ENCODE data around the gene ACOX2.

Gene ACOX2

DNA sequence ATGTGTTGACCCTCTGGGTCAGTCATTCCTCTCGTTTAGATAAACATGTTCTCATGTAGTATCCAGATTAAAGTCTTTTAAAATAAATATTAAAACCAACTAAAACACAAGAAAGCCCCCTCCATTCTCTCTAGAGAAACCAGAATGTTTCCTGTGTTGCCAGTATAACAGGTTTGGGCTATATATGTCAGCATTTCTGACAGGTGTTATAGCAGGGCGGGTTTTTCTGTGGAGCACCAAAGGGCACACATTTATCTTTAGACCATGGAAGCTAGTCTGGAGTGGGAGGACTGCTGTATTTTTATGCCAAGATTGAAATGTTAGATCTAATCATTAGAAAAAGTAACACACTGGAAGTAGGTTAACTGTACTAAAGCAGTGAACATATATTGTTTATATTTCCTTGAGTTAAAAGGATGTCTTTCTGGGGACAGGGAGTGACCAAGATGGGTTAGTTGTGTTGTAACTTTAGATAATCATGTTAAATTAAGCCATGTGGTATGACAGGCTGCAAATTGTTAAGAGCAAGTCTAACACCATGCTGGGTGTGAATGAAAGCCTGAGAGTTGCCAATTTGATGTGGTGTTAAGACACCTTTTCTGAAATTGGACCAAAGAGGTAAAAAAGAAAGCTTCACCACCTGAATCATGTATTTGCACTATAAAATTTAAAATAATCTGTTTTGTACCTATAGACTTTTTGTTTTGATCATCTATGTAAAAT is 29.5 kb downstream of the ACOX2 start:
- DNase-seq (ENCODE audit: low read depth), result no peak

DNA sequence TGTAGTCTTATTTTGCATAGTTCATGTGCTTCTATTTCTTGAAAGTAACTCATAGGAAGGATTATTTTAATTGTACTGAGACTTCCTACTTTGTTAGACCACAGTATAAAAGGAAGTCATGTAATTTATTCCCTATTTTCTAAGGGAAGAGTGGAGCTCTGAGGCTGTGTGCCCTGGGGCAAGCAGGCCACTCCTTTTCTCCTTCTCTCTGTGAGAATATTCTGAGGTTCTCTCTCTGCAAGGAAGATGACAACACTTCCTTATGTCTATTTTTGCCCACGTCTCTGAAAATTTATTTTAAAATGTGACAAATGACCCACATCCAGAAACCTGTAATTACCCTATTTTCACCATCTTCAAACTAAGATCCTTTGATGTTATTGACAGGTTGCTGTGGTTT is 34.1 kb downstream of the ACOX2 start:
- DNase-seq (ENCODE audit: low read depth), result no peak

DNA sequence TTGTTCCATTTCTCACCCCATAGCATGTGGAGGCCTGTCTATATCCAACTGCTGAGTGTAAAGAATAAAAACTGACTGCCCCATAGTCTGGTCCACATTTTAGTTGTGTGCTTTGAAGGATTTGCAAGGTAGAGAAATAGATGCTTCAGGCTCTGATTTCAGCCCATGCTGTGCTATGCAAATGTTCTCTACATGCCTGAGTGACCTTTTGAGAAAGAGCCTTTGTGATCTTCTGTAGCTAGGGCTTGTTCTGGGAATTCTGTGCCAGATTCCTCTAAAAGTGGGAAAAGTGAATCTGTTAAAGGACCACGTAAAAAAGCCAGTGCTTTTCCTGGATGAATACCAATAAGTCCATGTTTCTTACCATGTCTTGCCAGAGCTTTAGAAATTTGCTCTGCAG is 39.9 kb downstream of the ACOX2 start:
- no peak for DNase-seq (ENCODE audit: low read depth)

DNA sequence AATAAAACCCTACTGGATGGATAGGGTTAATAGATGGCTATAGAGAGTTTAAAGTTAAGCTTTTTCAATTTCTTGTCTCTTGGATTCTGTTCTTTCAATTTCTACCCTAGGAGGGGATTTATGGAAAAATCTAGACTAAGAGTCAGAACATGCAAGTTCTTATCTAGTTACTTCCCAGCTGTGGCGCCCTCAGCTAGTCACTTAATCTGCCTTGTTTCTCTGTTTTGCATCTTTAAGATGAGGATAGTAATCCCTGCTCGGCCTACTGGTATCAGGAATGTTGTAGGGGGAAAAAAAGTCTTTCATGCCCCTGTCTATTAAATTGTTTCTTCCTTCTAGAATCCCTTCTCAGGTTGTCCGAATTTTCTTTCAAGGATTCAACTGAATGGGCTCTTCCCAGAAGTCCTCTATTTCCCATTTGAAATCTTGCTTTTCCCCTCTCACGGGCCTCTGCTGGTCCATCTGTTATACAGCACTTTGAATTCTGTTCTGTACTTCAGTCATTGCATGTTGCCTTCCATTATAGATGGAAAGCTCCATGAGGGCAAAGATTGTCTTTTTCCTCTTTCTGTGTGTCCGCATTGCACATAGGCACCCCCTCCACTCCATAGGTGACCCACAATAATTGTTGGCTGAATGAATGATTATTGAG is 40.7 kb downstream of the ACOX2 start:
- no peak for DNase-seq (ENCODE audit: low read depth)

DNA sequence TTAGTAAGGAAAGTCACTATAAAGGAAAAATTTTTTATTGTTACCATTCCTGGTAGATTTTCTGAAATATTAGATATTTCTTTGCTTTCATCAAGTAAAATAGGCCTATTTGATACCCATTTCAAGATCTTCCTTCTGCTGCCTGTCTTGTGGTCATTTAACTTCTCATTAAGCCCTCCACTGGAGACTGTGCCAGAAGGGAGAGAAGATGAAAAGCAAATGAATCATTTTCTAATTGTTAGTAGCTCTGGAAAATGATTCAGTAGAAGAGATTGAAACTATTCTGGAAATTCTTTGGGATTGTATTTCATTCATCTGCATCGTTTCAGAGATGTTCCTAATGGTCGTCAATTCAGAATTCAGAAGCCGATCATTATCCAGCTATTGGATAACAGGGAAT is 41.9 kb downstream of the ACOX2 start:
- DNase-seq (ENCODE audit: low read depth), result no peak

DNA sequence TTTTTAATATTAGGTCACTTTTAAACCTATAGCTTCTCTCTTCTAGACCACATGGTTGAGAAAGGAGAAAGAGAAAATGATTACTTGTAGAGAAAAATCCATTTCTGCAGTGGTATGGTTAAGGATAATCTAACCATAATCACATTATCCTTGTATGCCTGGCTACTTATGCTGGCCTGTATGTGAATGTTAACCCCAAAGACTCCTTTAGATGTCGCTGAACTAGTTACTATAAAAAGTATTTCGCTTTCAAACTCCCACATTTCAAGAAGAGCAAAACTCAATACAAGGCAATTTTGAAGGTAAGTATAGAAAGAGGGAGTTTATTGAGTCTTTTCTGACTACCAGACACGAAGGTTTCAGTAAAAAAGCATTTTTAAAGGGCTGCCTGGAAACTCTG is 42.9 kb downstream of the ACOX2 start:
- no peak for DNase-seq (ENCODE audit: low read depth)

DNA sequence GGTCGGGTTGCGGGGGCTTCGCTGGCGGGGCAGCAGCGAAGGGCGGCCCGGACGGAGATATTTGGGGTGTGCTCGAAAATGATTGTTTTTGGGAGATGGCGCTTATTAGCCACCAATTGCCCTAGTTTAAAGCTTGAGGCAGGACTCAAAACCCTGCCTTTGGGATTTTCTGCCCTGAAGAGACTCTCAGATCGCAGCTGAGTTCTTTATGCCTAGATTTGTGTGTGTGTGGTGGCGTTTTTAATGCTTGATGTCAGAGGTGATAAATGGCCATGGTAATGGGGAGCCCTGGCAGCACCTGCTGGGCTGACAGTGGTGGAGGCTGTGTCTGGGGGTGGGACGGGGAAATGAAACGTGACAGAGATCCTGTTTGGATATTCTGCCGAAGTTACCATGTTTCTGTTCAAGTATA is 44.5 kb downstream of the ACOX2 start:
- no peak for DNase-seq (ENCODE audit: low read depth)

DNA sequence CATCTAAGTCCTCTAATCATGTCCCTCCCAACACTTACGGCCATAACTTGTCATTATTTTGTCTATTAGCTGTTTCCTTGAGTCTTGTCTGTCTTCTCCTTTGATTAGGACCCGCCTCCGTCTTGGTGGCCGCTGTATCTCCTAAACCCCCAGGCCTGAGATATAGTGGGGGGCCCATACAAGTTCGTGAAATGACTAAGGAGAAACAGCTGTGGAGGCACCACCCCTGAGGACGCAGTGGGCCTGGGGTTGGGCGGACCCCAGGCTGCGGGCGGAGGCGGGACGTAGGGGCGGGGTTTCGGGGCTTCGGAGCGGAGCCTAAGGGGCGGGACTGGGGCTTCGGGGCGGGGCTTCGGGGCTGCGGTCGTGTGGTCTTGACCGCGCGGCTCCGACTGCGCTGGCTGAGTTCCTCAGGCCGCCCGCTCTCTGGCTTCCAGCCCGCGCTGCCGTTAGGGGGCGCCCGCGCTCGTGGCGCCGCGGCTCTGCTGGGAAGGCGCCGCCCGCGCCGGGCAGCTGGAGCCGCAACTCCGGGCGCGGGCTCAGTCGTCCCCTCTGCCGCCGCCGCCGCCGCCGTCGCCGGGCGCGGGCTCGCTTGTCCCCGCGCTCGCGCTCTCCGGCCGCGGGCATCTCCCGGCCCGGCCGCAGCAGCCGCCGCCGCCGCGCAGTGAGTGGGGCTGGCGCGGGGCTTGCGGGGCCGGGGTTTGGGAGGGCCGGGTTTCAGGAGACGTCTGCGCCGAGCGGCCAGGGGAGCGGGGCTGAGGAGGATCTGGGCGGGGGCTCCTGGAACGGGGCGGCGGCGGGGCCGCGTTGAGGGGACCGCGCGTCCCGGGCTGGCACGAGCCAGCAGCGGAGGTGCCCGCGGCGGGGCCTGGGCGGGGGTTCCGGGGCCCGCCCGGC is 45.2 kb downstream of the ACOX2 start, which contains the start of gene KCTD6:
Gene KCTD6 (plus strand): TSS at position 591 of the 897 bp plus-strand sequence. CDS start 6,660 bp downstream, outside the sequence.
- DNase-seq (ENCODE audit: low read depth), result peak; percentile 86

DNA sequence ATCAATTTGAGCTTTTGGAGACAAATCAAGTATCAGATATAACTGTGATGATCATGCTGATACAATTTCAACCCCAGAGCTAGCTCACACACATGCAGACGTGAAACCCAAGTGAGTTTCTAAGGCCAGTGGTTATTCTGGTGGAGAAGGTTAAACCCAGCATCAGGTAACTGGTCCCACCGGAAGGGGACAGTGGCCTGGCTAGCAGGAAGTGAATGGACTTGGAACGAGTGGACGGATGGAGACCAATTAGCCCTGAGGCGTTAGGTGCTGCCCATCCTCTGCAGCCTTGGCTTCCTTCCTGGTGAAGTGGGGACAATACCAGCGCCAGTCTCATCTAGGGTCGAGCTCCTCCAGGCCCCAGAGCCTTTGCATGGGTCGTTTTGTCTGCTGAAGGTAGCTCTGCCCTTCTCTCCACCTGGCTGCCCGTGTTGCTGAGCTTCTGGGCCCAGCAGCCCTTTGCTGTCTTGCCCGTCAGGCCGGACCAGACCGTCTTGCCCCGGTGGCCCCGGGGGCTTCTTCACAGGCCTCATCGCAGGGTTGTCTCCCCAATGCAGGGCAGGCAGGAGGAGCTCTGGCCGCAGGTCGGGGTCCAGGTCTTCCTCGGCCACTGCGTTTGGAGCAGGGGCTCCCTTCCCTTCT is 46.0 kb downstream of the ACOX2 start:
- DNase-seq (ENCODE audit: low read depth), result no peak

DNA sequence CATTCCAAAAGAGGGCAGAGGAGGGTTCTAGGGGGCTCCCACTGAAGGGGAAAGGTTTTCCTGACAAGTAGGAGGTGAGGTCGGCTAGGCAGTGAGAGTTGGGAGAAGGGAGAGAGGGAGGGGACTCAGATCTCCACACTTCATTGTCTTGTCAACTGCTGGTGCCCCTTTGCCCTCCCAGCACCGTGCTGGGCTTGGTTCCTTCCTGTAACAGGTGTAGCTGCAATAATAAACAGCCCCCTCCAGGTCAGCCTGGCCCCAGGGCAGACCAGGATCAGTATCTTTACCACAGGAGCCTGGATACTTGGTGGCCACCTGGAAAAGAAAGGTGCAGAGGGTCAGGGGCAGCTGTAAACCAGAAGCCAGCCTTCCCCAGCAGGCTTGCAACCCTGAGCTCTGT is 48.0 kb downstream of the ACOX2 start:
- no peak for DNase-seq (ENCODE audit: low read depth)

DNA sequence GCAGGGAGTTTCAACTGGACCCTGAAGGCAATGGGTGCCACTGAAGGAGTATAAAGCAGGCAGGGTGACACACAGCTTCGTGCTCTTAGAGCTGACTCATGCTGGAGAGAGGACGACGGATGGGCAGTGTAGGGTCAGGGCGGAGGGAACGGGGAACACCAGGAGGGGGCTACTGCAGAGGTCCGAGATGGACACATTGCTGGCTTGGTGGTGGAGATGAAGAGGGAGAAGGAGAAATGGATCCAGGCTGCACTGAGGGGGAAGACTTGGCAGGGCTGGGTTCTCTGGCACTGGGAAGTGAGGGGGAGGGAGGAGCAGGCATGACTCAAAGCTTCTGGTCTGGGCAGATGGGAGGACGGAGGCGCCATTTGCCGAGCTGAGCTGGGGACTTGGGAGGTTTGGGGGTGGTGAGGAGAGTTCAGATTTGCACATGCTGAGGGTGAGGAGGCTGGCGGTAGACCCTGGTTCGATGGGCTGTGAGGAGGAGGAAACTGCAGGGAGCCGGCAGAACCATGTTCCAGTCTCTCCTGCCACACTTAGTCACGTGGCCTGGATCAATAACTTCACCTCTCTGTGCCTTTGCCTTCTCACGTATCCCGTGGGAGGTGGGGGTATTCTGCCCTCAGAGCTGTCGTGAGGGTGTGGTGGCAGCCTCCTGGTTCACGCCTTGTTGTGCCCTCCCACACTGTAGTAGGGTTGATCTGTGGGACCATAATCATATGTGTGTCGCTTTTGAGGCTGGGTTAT is 49.7 kb downstream of the ACOX2 start:
- DNase-seq (ENCODE audit: low read depth), result no peak

DNA sequence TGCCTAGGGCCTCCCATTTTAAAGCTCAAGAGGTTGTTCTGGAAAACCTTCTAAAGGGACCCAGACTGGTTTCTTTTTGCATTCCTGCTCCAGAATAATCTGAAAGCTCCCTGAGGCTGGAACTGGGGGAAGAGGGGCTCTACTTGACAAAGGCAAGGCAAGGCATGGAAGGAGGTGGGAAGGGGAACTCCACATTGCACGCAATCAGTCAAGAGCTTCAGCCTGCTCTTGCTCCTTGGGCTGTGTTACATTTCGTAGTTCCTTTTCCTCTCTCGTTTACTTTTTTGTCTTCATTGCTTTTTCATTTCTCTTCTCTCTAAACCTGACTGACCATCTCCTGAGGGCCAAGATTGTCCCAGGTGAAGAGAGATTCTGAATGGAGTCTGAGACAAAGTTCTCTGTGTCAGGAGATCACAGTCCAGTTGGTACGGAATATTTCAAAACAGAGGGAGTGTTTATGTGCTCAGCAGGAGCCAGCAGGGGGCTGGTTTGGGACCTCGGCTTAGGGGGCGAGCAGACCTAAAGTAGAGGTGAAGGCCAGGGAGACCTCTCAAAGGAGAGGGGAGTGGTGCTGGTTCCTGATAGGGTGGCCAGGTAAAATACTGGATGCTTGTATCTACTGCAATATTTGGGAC is 51.1 kb downstream of the ACOX2 start:
- no peak for DNase-seq (ENCODE audit: low read depth)

DNA sequence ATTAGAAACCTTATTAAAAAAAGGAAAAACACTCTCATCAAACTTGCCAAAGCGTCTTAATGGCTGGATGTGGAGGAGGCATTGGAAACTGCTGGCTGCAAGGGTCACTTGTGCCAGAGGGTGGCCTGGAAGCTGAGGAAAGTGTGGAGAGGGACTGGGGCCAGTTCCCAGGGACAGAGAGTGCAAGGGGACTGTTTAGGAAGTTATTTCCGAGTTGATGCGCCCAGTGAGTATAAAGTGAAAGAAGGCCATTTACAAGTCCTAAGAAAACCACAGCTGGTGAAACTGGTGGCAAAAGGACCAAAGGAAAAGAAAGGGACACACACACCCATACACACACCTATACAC is 52.3 kb downstream of the ACOX2 start:
- no peak for DNase-seq (ENCODE audit: low read depth)

DNA sequence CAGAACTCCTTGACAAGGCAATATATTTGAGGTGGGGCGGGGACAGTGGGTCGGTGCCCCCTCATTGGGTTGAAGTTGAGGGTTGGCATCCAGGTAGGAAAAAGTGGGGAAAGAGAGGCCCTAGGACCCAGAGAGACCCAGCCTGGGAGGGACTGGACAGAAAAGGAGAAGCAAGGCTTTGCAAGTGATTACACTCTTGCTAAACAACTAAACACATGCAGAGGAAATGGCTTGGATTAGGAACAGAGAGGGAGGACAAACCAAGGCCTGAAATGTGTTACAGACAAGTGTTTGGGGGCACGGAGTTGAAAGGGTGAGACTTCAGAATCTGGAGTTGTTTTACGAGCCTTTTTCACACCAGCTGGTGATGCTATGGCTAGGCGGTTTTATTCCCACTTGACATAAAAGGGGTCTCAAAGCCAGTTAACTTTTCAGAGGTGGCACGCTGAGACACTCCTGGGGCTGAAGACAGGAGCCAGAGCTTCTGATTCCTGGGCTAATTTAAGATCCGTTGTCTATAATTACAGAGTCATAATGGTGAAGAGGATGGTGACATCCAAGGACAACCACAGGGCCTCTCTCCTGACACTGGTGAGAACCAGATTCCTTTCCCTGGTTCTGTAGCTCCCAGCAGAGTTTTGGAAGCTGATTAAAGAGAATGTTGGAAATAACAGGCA is 52.8 kb downstream of the ACOX2 start:
- no peak for DNase-seq (ENCODE audit: low read depth)

DNA sequence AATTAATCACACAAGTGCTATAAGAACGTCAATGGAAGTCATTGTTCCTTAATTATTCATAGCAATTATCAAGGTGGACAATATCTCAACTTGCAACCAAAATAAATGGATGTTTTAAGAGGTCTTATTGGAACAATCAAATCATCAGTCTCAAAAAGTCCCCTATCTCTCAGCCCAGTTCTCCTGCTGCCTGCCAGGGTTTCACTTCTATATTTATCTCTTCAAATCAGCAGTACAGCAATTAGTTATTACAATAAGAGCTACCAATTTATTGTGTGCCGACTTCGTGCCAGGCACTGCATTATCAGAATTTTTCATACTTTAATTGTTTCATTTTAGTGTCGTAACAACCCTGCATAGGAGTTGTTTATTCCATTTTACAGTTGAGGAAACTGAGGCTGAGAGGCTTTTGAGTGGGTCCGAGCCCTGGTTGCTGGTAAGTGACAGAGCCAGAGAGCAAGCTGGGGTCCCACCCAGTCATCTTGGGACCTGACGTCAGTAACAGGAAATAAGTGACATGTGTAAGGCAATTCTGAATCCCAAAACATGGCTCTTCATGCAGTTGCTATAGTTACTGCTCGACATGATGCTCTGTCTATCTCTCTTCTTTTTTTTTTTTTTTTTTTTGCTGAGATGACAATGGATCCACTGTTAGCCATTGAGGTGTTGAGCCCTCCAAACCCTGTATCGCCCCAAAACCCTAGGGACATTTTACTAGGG is 53.9 kb downstream of the ACOX2 start:
- no peak for DNase-seq (ENCODE audit: low read depth)

DNA sequence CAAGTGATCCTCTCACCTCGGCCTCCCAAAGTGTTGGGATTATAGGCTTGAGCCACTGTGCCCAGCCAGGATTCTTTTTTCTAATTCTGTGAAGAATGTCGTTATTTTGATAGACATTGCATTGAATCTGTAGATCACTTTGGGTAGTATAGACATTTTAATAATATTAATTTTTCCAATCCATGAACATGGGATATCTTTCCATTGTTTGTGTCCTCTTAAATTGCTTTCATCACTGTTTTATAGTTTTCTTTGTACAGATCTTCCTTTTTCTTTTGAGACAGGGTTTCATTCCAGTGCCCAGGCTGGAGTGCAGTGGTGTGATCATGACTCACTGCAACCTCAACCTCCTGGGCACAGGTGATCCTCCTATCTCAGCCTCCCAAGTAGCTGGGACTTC is 56.7 kb downstream of the ACOX2 start:
- no peak for DNase-seq (ENCODE audit: low read depth)

DNA sequence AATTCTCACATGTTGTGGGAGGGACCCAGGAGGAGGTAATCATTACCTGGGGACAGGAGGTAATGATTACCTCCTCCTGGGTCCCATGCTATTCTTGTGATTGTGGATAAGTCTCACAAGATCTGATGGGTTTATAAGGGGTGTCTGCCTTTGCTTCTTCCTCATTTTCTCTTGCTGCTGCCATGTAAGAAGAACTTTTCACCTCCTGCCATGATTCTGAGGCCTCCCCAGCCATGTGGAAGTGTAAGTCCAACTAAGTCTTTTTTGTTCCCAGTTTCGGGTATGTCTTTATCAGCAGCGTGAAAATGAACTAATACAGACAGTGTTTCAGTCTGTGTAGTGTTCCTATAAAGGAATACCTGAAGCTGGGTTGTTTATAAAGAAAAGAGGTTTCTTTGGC is 58.2 kb downstream of the ACOX2 start:
- no peak for DNase-seq (ENCODE audit: low read depth)

DNA sequence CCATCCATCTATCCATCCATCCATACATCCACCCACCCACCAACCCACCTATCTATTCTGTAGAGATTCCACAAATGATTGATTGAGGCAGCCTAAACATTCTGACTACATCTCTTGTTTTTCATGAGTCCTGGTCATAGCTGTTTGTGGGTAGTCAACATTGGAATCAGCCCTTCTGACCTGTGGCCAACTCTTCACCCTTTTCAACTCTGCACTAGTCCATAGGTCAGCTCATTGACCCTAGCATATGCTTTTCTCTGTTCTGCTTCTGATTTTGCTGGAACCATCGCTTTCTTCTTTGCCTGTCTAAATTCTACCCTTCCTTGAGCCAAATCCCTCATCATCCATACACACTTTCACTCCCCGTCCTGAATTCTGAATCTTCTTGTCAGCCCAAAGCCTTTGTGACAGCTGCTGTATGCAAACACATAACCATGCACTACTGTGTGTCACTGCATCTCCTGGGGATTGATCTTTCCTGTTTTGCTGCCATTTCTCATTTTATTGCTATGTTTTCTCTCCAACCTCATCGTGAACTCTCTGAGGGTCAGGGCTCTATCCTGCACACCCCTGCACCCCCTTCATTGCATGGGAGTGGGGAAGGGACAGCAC is 61.9 kb downstream of the ACOX2 start:
- DNase-seq (ENCODE audit: low read depth), result no peak

DNA sequence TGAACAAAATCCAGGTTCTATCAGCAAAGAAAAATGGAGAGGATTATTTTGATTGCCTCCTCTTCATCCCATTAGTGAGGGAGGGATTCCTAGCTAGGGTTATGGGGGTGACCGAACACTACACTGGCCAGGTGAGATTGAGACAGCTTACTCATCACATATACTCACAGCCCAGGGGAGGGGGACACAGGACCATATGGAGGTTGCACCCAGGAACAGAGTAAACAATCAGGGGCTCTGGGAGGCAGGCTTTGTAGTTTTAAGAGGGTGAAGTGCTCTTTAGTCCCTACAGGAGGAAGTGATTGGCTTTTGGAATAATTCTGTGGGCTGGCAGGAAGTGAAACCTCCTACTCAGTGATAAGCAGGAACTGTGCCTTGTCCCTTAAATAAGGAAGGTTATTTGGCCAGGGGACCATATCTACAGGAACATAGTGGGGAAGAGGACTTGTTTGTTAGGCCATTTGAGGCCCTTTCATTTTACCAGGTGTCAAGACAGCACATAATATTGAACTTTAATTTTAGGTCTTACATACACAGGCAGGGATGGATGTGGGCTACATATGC is 62.6 kb downstream of the ACOX2 start:
- no peak for DNase-seq (ENCODE audit: low read depth)
